ENCODE data around the gene MEGF8. TPM values are rescaled to one million over a fixed set of nuclear protein-coding genes. Genes with fewer than 3 reads are reported as not detected.

MEGF8 gene
- total RNA-seq, 1 donor from 2014 or later, result 69.3 TPM

GRCh38 chr19:42362891-42363440 lies 37.5 kb downstream of the MEGF8 start:
- TF ChIP-seq CTCF (IDR thresholded peaks at IDR 0.05; ENCODE audit: unreplicated experiment), result no peak
- no peak for DNase-seq (ENCODE audit: low spot score)
- peak overlapping the region; percentile 79 for H3K4me3 Mint-ChIP-seq (ENCODE audit: unreplicated experiment)
- H3K36me3 Mint-ChIP-seq (ENCODE audit: low read depth, unreplicated experiment), result peaks cover 51% of the 10 kb centered on the region
- H3K9me3 Mint-ChIP-seq (ENCODE audit: unreplicated experiment), result no peaks in the 10 kb centered on the region
- peaks cover 5% of the 10 kb centered on the region for H3K27me3 Mint-ChIP-seq (ENCODE audit: unreplicated experiment)
- H3K4me1 Mint-ChIP-seq (ENCODE audit: unreplicated experiment), result peaks cover 11% of the 10 kb centered on the region
- H3K27ac Mint-ChIP-seq (ENCODE audit: unreplicated experiment), result no peak overlapping the region

DNA sequence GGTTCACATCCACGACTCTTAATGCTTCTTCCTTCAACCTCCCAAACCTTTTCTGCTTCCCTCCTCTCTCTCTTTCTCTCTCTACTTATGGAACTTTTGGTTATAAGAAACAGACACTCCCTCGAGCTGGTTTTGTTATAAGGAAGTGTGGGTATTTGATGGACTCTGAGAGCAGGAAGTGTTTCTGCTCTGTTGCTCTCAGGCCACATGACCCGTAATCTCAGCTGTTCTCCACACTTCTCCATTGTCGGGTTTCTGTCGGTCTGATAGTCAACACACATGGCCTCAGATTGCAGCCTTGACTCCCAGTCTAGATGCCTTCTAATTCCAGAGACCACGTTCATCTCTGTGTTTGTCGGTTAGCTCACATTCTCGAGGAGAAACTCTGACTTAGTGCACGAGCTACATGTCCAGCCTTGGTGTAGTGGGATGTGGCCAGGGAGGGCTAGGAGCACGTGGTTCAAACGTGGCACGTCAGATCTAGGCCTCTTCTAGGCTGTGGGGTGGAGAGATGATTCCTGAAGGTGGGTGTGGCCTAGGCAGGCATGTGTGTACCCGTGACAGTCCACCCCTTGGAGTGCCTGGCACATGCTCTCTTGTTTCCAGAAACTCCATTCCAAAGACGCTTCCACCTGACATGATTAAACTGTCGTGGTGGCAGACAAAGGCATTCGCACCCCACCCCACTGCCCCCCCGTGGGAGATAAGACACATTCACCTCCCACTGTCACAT lies 38.3 kb downstream of the MEGF8 start:
- Mint-ChIP-seq H3K4me3 (ENCODE audit: unreplicated experiment) (peak overlapping the region; percentile 79), H3K27me3 (ENCODE audit: unreplicated experiment) (peaks cover 5% of the 10 kb centered on the region), H3K4me1 (ENCODE audit: unreplicated experiment) (peaks cover 12% of the 10 kb centered on the region), H3K27ac (ENCODE audit: unreplicated experiment) (peak overlapping the region; percentile 85), H3K36me3 (ENCODE audit: low read depth, unreplicated experiment) (peaks cover 53% of the 10 kb centered on the region), H3K9me3 (ENCODE audit: unreplicated experiment) (no peaks in the 10 kb centered on the region)
- TF ChIP-seq CTCF (IDR thresholded peaks at IDR 0.05; ENCODE audit: unreplicated experiment), result no peak
- no peak for DNase-seq (ENCODE audit: low spot score)

GRCh38 chr19:42366673-42367072 lies 41.2 kb downstream of the MEGF8 start:
- peaks cover 7% of the 10 kb centered on the region for H3K27me3 Mint-ChIP-seq (ENCODE audit: unreplicated experiment)
- no peak for TF ChIP-seq CTCF (IDR thresholded peaks at IDR 0.05; ENCODE audit: unreplicated experiment)
- H3K36me3 Mint-ChIP-seq (ENCODE audit: low read depth, unreplicated experiment), result peaks cover 47% of the 10 kb centered on the region
- peak overlapping the region; percentile 71 for H3K4me3 Mint-ChIP-seq (ENCODE audit: unreplicated experiment)
- H3K9me3 Mint-ChIP-seq (ENCODE audit: unreplicated experiment), result no peaks in the 10 kb centered on the region
- peak overlapping the region; percentile 31 for H3K27ac Mint-ChIP-seq (ENCODE audit: unreplicated experiment)
- peaks cover 15% of the 10 kb centered on the region for H3K4me1 Mint-ChIP-seq (ENCODE audit: unreplicated experiment)
- no peak for DNase-seq (ENCODE audit: low spot score)

DNA sequence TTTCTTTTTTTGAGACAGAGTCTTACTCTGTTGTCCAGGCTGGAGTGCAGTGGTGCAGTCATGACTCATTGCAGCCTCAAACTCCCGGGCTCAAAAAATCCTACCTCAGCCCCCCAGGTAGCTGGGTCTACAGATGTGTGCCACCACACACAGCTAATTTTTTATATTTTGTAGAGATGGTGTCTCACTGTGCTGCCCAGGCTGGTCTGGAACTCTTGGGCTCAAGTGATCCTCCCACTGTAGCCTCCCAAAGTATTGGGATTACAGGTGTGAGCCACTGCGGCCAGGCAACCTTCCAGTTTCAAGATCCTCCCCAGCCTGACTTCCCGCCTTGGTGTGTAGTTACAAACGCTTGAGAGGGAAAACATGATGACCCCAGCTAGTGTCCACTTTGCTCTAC lies 42.5 kb downstream of the MEGF8 start:
- Mint-ChIP-seq H3K9me3 (ENCODE audit: unreplicated experiment) (no peaks in the 10 kb centered on the region), H3K27me3 (ENCODE audit: unreplicated experiment) (peaks cover 8% of the 10 kb centered on the region), H3K4me3 (ENCODE audit: unreplicated experiment) (no peak overlapping the region), H3K4me1 (ENCODE audit: unreplicated experiment) (peaks cover 17% of the 10 kb centered on the region), H3K36me3 (ENCODE audit: low read depth, unreplicated experiment) (peaks cover 50% of the 10 kb centered on the region), H3K27ac (ENCODE audit: unreplicated experiment) (peak overlapping the region; percentile 27)
- no peak for TF ChIP-seq CTCF (IDR thresholded peaks at IDR 0.05; ENCODE audit: unreplicated experiment)
- DNase-seq (ENCODE audit: low spot score), result no peak

DNA sequence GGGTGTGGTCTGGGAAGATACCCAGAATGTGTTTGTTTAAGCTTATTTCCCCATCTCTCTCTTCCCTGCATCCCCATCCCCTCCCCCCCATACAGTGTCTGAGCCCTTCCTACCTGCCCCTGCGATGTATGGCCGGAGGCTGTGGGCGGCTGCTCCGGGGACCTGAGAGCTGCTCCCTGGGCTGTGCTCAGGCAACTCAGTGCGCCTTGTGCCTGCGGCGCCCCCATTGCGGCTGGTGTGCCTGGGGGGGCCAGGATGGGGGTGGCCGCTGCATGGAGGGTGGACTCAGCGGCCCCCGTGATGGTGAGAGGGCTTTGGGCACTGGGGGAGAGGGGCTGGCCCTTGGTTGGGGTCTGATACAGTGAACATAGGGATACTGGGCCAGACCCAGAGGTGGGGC lies 42.9 kb downstream of the MEGF8 start:
- DNase-seq (ENCODE audit: low spot score), result no peak
- H3K4me3 Mint-ChIP-seq (ENCODE audit: unreplicated experiment), result no peak overlapping the region
- no peaks in the 10 kb centered on the region for H3K9me3 Mint-ChIP-seq (ENCODE audit: unreplicated experiment)
- H3K27ac Mint-ChIP-seq (ENCODE audit: unreplicated experiment), result no peak overlapping the region
- H3K4me1 Mint-ChIP-seq (ENCODE audit: unreplicated experiment), result peaks cover 17% of the 10 kb centered on the region
- H3K36me3 Mint-ChIP-seq (ENCODE audit: low read depth, unreplicated experiment), result peaks cover 46% of the 10 kb centered on the region
- H3K27me3 Mint-ChIP-seq (ENCODE audit: unreplicated experiment), result peaks cover 8% of the 10 kb centered on the region
- TF ChIP-seq CTCF (IDR thresholded peaks at IDR 0.05; ENCODE audit: unreplicated experiment), result no peak

Measured in endothelial cell (in vitro differentiated cells).